HUDEP-2 (cell line): Measurements from ENCODE around the gene SPINK4.

Experiments
- DNase-seq, 76 experiments: peaks; one replicate each; lab custom pipeline; 2025; ENCODE audit not compliant: unreplicated experiment in 76 of 76; lab: John Stamatoyannopoulos, UW

The SPINK4 gene

GRCh38 chr9:33289936-33290246 lies 49.9 kb downstream of the SPINK4 start:
- DNase-seq: peak in 1 of 76 experiments; percentile 54

DNA sequence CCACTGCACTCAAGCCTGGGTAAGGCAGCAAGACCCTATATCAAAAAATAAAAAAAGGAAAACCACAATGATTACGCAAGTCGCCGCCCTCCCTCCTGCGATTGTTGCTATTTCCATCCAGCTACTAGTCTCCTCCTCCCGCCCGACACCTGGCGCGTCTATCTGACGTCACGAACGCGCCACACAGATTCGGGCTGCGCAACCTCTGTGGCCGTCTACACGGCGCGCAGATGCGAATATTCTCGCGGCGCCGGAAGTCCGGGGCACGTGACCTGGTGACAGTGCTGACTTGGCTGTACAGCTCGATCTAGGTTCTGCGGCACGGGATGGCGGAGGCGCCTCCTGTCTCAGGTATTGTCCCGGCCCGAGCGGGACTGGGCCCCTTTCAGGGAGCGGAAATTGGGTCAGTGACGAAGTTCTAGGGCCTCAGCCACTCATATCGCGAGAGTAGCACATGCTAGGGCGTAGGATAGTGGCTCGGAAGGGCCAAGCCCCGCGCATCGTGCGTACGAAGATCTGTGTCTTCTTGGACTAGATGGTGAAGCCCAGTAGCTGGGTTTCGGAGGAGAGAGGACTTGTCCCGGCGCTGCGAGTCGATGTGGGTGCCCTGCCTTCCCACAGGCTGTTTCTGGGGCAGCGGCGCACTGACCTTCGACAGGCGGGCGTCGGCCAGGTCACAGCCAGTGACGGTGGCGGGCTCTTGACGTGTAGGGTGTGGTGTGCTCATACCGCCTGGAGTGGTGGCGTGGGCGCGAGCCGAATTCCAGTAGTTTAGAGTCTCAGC lies 50.5 kb downstream of the SPINK4 start, which contains the start of gene NFX1:
TSS of gene NFX1 (plus strand) at position 270 of the 784 bp plus-strand sequence. CDS start at position 327, 57 bp downstream.
- peak in 75 of 76 experiments; percentile 38 to 97 (median 94) for DNase-seq

GRCh38 chr9:33291031-33291397 lies 51.0 kb downstream of the SPINK4 start:
- DNase-seq: peak in 1 of 76 experiments; percentile 57

GRCh38 chr9:33291901-33292300 lies 51.9 kb downstream of the SPINK4 start:
- no peak for DNase-seq

- no peak for DNase-seq
Observed at GRCh38 chr9:33293782-33294181, 53.8 kb downstream of the SPINK4 start.

DNA sequence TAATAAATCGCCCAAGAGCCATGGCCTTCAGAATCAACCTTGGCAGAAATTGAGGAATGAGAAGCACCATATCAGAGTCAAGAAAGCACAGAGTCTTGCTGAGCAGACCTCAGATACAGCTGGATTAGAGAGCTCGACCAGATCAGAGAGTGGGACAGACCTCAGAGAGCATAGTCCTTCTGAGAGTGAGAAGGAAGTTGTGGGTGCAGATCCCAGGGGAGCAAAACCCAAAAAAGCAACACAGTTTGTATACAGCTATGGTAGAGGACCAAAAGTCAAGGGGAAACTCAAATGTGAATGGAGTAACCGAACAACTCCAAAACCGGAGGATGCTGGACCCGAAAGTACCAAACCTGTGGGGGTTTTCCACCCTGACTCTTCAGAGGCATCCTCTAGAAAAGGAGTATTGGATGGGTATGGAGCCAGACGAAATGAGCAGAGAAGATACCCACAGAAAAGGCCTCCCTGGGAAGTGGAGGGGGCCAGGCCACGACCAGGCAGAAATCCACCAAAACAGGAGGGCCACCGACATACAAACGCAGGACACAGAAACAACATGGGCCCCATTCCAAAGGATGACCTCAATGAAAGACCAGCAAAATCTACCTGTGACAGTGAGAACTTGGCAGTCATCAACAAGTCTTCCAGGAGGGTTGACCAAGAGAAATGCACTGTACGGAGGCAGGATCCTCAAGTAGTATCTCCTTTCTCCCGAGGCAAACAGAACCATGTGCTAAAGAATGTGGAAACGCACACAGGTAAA lies 54.9 kb downstream of the SPINK4 start:
- no peak for DNase-seq

DNA sequence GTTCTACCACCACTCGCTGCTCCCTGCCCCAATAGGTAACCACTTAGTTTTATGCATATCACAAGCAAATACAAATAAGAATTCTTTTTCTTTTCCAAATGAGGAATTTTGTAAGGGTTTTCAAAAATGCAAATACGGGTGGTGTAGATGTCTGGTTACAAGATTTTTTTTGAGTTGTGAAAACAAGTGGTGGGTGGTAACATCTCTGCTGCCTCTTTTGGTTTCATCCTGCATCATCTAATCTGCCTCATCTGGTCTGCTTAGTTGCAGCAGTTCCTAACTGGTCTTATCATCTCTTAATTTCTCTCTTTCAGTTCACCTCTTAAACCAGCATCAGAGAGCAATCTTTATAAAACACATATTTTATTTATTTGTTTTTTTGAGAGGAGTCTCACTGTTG lies 55.6 kb downstream of the SPINK4 start:
- no peak for DNase-seq

DNA sequence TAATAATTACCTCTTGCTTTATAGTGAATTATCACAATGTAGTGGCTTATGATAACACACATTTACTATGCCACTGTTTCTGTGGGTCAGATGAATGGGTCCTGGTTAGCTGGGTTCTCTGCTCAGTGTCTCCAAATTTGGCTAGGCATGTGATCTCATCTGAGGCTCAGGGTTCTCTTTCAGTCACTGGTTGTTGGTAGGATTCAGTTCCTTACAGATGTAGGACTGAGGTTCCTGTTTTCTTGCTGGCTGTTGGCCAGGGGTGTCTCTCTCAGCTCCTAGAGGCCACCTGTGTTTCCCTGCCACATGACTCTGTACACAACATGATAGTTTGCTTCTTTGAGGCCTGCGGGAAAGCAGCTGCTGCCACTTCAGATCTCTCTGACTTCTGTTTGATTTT lies 57.5 kb downstream of the SPINK4 start:
- peak in 65 of 76 experiments; percentile 11 to 80 (median 41) for DNase-seq
